ENCODE data around the gene LMCD1.

Gene LMCD1

DNA sequence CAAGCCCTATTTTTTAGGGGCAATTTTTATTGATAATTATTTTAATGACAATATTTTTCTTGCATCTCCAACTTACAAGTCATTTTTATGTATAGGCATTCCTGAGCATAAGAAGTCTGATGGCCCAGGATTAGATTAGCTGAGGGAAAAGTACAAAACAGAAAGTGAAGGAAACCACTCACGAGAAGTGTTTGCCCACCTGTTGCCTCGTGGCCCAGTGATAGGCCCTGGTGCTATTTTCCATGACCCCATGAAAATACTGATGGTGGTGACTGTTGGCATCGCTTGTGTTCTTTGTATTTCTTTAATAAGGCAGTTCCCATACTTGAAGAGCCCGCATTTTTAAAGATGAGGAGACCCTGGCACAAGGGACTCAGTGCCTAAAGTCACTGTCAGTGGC, 7.9 kb upstream of the LMCD1 start:
- no peak overlapping the region for H3K4me3 ChIP-seq (ENCODE audit: low read depth, low read length)
- TF ChIP-seq, protein P1, sequence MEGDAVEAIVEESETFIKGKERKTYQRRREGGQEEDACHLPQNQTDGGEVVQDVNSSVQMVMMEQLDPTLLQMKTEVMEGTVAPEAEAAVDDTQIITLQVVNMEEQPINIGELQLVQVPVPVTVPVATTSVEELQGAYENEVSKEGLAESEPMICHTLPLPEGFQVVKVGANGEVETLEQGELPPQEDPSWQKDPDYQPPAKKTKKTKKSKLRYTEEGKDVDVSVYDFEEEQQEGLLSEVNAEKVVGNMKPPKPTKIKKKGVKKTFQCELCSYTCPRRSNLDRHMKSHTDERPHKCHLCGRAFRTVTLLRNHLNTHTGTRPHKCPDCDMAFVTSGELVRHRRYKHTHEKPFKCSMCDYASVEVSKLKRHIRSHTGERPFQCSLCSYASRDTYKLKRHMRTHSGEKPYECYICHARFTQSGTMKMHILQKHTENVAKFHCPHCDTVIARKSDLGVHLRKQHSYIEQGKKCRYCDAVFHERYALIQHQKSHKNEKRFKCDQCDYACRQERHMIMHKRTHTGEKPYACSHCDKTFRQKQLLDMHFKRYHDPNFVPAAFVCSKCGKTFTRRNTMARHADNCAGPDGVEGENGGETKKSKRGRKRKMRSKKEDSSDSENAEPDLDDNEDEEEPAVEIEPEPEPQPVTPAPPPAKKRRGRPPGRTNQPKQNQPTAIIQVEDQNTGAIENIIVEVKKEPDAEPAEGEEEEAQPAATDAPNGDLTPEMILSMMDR (IDR thresholded peaks at IDR 0.05; ENCODE audit: low read depth, low read length): no peak
- H3K27me3 ChIP-seq (ENCODE audit: insufficient read depth, low read depth, severe bottlenecking): no peaks in the 10 kb centered on the region
- H3K27ac ChIP-seq: no peak overlapping the region
- no peaks in the 10 kb centered on the region for H3K9me3 ChIP-seq (ENCODE audit: severe bottlenecking)
- H3K36me3 ChIP-seq: no peaks in the 10 kb centered on the region
- no peak for DNase-seq

DNA sequence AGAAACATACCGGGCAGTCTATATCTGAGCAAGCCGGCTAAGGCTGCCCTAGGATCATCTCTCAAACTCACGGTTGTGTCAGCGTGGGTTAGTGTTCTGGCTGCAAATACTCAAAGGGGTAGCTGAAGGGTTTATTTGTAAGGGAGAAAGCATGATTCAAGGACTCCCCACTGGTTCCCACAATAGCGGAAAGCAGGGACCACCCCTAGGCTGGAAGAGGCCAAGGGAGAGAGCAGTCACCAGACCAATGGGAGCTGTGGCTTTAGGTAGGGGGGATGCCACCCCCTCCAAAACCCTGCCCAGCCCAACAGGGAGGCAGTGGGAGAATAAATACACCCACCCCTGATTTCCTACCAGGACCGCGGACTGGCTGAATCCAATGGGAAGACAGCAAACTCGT, 7.3 kb upstream of the LMCD1 start:
- no peak for DNase-seq
- Histone ChIP-seq H3K27me3 (ENCODE audit: insufficient read depth, low read depth, severe bottlenecking) (no peaks in the 10 kb centered on the region), H3K27ac (no peak overlapping the region), H3K36me3 (no peaks in the 10 kb centered on the region), H3K9me3 (ENCODE audit: severe bottlenecking) (no peaks in the 10 kb centered on the region), H3K4me3 (ENCODE audit: low read depth, low read length) (no peak overlapping the region)
- TF ChIP-seq, protein P1 (IDR thresholded peaks at IDR 0.05; ENCODE audit: low read depth, low read length): no peak

DNA sequence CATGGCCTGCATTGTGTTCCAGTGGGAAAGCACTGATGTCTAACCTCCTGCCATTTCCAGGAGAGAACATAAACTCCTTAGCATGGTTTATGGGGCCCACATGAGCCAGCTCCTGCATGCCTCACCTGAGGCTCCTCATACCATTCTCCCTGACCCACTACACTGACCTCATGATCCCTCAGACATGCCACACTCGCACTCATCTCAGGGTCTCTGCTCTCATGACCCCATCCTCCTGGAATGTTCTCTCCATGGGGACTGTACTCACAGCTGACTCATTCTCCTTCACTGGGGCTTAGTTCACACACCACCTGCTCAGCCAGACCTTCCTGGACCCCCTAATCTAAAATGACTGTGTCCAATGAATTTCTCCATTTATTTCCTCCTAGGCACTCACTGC, 4.0 kb upstream of the LMCD1 start:
- TF ChIP-seq, protein P1 (IDR thresholded peaks at IDR 0.05; ENCODE audit: low read depth, low read length): no peak
- Histone ChIP-seq H3K4me3 (ENCODE audit: low read depth, low read length) (no peak overlapping the region), H3K36me3 (no peaks in the 10 kb centered on the region), H3K27me3 (ENCODE audit: insufficient read depth, low read depth, severe bottlenecking) (no peaks in the 10 kb centered on the region), H3K9me3 (ENCODE audit: severe bottlenecking) (no peaks in the 10 kb centered on the region), H3K27ac (no peak overlapping the region)
- no peak for DNase-seq

DNA sequence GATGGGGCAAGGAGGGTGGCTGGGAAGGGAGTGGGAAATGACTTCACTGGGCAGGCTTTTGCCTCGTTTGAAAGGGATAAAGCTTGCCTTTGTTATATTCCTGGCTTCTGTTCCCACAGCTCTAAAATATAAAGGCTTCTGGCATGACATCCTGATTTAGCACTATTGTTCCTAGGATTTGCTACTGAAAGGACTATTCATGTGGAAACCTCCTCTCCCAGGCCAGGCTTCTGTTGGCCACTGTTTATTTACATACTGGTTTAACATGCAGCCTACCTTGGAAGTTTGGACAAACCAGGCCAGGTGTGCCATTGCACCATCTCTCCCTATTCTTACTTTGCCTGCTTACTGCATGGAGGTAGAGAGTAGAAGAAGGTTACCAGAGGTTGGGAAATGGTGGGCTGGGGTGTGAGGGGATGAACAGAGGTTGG, 2.4 kb upstream of the LMCD1 start:
- Histone ChIP-seq H3K36me3 (no peaks in the 10 kb centered on the region), H3K27me3 (ENCODE audit: insufficient read depth, low read depth, severe bottlenecking) (no peaks in the 10 kb centered on the region), H3K9me3 (ENCODE audit: severe bottlenecking) (no peaks in the 10 kb centered on the region), H3K27ac (no peak overlapping the region), H3K4me3 (ENCODE audit: low read depth, low read length) (no peak overlapping the region)
- no peak for DNase-seq
- TF ChIP-seq, protein P1 (IDR thresholded peaks at IDR 0.05; ENCODE audit: low read depth, low read length): no peak

DNA sequence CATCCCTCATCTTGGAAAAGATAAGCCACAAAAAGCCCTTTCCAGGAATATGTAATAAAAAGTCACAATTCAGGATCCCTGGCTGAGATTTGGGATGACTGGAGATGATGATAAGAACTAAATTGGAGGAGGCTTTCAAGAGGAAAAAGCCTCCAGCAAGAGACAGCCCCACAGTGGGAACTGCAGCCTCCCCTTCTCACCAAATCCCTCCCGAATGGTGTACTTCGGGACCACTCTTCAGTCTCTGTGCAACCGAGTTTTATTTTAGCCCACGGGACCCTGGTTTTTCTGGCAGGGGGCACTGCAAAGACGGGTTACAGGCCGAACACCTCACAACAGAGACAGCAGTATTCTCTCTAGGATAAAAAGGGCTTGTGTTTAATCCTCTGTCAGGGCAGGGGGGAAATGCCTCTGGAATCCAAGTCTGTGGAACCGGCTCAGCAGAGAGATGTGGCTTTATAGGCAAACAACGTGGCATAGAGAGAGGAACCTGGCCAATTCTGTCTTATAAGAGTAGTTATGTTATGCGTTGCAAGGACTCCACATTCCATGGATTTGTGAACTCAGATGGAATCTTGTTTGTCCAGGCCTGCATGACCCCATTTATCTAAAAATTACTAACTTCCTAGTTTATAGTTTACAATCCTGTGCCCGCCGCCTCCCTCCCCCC, 1.2 kb upstream of the LMCD1 start:
- TF ChIP-seq, protein P1 (IDR thresholded peaks at IDR 0.05; ENCODE audit: low read depth, low read length): no peak
- H3K4me3 ChIP-seq (ENCODE audit: low read depth, low read length): peak overlapping the region; percentile 65

DNA sequence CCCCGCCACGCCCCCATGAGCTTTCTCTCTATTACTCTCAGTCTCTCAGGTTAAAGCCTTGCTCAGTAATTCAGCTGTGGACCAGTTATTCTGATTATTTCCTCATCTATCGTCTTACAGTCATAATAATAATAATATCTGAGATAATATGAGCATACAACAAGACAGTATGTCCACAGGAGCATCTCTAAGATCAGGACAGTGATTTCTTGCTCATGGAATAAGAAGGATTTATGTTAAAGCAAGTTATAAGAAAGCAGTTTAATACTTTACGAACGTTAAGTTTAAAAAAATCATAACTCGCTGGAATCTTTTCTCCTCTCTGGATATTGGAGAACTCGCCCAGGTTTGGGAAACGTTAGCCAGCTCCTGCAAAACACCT, 643 bp upstream of the LMCD1 start:
- TF ChIP-seq, protein P1 (IDR thresholded peaks at IDR 0.05; ENCODE audit: low read depth, low read length): no peak
- Histone ChIP-seq H3K9me3 (ENCODE audit: severe bottlenecking) (no peaks in the 10 kb centered on the region), H3K36me3 (no peaks in the 10 kb centered on the region), H3K27me3 (ENCODE audit: insufficient read depth, low read depth, severe bottlenecking) (no peaks in the 10 kb centered on the region), H3K27ac (peak overlapping the region; percentile 69), H3K4me3 (ENCODE audit: low read depth, low read length) (peak overlapping the region; percentile 65)
- no peak for DNase-seq

More for the DNA sequence above, 1.2 kb upstream of the LMCD1 start:
- H3K27ac ChIP-seq: no peak overlapping the region
- peak; percentile 49 for DNase-seq
- no peaks in the 10 kb centered on the region for H3K9me3 ChIP-seq (ENCODE audit: severe bottlenecking)
- no peaks in the 10 kb centered on the region for H3K36me3 ChIP-seq
- no peaks in the 10 kb centered on the region for H3K27me3 ChIP-seq (ENCODE audit: insufficient read depth, low read depth, severe bottlenecking)
